OCI-LY1 (cell line): ENCODE results near the gene C1QC.

Experiments used
- H2AFZ ChIP-seq: fragments of 200-600 bp; sonication (generic), shearing (Covaris generic); 2 replicates; pipeline ENCODE4 v1.6.0; 2014; ENCODE audit warnings: antibody characterized with exemption, mild to moderate bottlenecking, low read length
- H3F3A ChIP-seq: fragments of 200-600 bp; sonication (generic), shearing (Covaris generic); 2 replicates; pipeline ENCODE4 v1.6.0; 2014; ENCODE audit warnings: mild to moderate bottlenecking, antibody characterized with exemption, low read length, moderate library complexity; ENCODE audit not compliant: insufficient read depth
- H3K27ac ChIP-seq: fragments of 200-600 bp; sonication (generic); 2 replicates; pipeline ENCODE4 v1.5.1; 2014; ENCODE audit warnings: low read length, mixed run types, mild to moderate bottlenecking, low read depth; ENCODE audit not compliant: poor library complexity, severe bottlenecking
- H3K27me3 ChIP-seq: fragments of 200-600 bp; sonication (generic); 2 replicates; pipeline ENCODE4 v1.6.0; 2014; ENCODE audit warnings: antibody characterized with exemption, mild to moderate bottlenecking, low read length, moderate library complexity; ENCODE audit not compliant: insufficient read depth
- H3K36me3 ChIP-seq: fragments of 200-600 bp; sonication (generic); 2 replicates; pipeline ENCODE4 v1.6.1; 2014; ENCODE audit warnings: mild to moderate bottlenecking, antibody characterized with exemption, low read length, moderate library complexity, mixed read lengths; ENCODE audit not compliant: insufficient read depth
- H3K4me1 ChIP-seq: fragments of 200-600 bp; sonication (generic); 2 replicates; pipeline ENCODE4 v1.5.1; 2014; ENCODE audit warnings: mild to moderate bottlenecking, low read length, moderate library complexity; ENCODE audit not compliant: insufficient read depth, severe bottlenecking
- H3K4me2 ChIP-seq: fragments of 200-600 bp; sonication (generic), shearing (Covaris generic); 2 replicates; pipeline ENCODE4 v1.6.1; 2014; ENCODE audit warnings: low read length
- H3K4me3 ChIP-seq: fragments of 200-600 bp; sonication (generic); 2 replicates; pipeline ENCODE4 v1.5.1; 2014; ENCODE audit warnings: low read length, low read depth, mild to moderate bottlenecking, mixed read lengths; ENCODE audit not compliant: poor library complexity, severe bottlenecking
- H3K79me2 ChIP-seq: fragments of 200-600 bp; shearing (Covaris generic); 2 replicates; pipeline ENCODE4 v1.6.1; 2016; ENCODE audit warnings: mixed run types, low read length, mixed read lengths; ENCODE audit not compliant: insufficient read depth
- H3K9ac ChIP-seq: fragments of 200-600 bp; sonication (generic), shearing (Covaris generic); 2 replicates; pipeline ENCODE4 v1.6.1; 2014; ENCODE audit warnings: mild to moderate bottlenecking, low read length, mixed read lengths
- H3K9me2 ChIP-seq: fragments of 200-600 bp; sonication (generic), shearing (Covaris generic); 2 replicates; pipeline ENCODE4 v1.6.1; 2014; ENCODE audit warnings: low read depth, mild to moderate bottlenecking, low read length, mixed read lengths
- H3K9me3 ChIP-seq: fragments of 200-600 bp; shearing (Covaris generic); 2 replicates; pipeline ENCODE4 v1.6.1; 2014; ENCODE audit warnings: low read length, mixed read lengths
- H4K20me1 ChIP-seq: fragments of 200-600 bp; sonication (generic), shearing (Covaris generic); 2 replicates; pipeline ENCODE4 v1.6.0; 2016; ENCODE audit warnings: mild to moderate bottlenecking, low read length; ENCODE audit not compliant: insufficient read depth
- CTCF ChIP-seq: fragments of 200-600 bp; sonication (generic), shearing (Covaris generic); IDR thresholded peaks from 2 replicates; pipeline ENCODE4 v1.5.1; 2017; ENCODE audit warnings: mild to moderate bottlenecking, antibody characterized with exemption, low read length, moderate library complexity, mixed read lengths
- EZH2 ChIP-seq: fragments of 200-600 bp; sonication (generic), shearing (Covaris generic); IDR thresholded peaks from 2 replicates; pipeline ENCODE4 v1.8.0; 2017; ENCODE audit warnings: borderline replicate concordance, mixed run types, mild to moderate bottlenecking, antibody characterized with exemption, low read length, moderate library complexity, mixed read lengths

The C1QC gene

GRCh38 chr1:22636353-22636752 lies 7.1 kb upstream of the C1QC start, which contains the start of gene C1QA:
Gene C1QA (plus strand): TSS chr1:22636628. CDS start chr1:22637617, 989 bp downstream.
- H3K4me3 ChIP-seq: no peak within 1 kb of the TSS
- no peaks in the 10 kb centered on the region for H4K20me1 ChIP-seq
- no peak within 1 kb of the TSS for H3K27ac ChIP-seq
- H3K4me1 ChIP-seq: no peaks in the 10 kb centered on the region
- no peak within 1 kb of the TSS for H2AFZ ChIP-seq
- no peak within 1 kb of the TSS for H3K9ac ChIP-seq
- no peaks in the 10 kb centered on the region for H3K27me3 ChIP-seq
- no peaks in the 10 kb centered on the region for H3K36me3 ChIP-seq
- no peaks in the 10 kb centered on the region for H3F3A ChIP-seq
- no peaks in the 10 kb centered on the region for H3K79me2 ChIP-seq
- H3K9me2 ChIP-seq: no peaks in the 10 kb centered on the region
- no peak within 1 kb of the TSS for H3K4me2 ChIP-seq
- TF ChIP-seq CTCF: no peak
- no peak for TF ChIP-seq EZH2
- H3K9me3 ChIP-seq: no peaks in the 10 kb centered on the region

- no peak overlapping the region for H3K4me2 ChIP-seq
- H3K36me3 ChIP-seq: no peaks in the 10 kb centered on the region
- TF ChIP-seq CTCF: no peak
- no peak for TF ChIP-seq EZH2
- H4K20me1 ChIP-seq: no peaks in the 10 kb centered on the region
- H3K9me2 ChIP-seq: no peaks in the 10 kb centered on the region
- H3K4me3 ChIP-seq: no peak overlapping the region
- no peak overlapping the region for H3K9ac ChIP-seq
- no peaks in the 10 kb centered on the region for H3K9me3 ChIP-seq
- H3K79me2 ChIP-seq: no peaks in the 10 kb centered on the region
- no peak overlapping the region for H2AFZ ChIP-seq
- no peaks in the 10 kb centered on the region for H3K27me3 ChIP-seq
- H3F3A ChIP-seq: no peaks in the 10 kb centered on the region
- no peaks in the 10 kb centered on the region for H3K4me1 ChIP-seq
- H3K27ac ChIP-seq: no peak overlapping the region
Measured at GRCh38 chr1:22636927-22637326, 6.5 kb upstream of the C1QC start.

- Histone ChIP-seq H3K9me3 (no peaks in the 10 kb centered on the region), H4K20me1 (no peaks in the 10 kb centered on the region), H3K4me2 (no peak overlapping the region), H3K79me2 (no peaks in the 10 kb centered on the region), H3K27ac (no peak overlapping the region), H3K27me3 (no peaks in the 10 kb centered on the region), H3K4me1 (no peaks in the 10 kb centered on the region), H2AFZ (no peak overlapping the region), H3K4me3 (no peak overlapping the region), H3K9ac (no peak overlapping the region), H3K9me2 (no peaks in the 10 kb centered on the region), H3K36me3 (no peaks in the 10 kb centered on the region), H3F3A (no peaks in the 10 kb centered on the region)
- TF ChIP-seq EZH2 (no peak), CTCF (no peak)
Measured at GRCh38 chr1:22637907-22638445, 5.5 kb upstream of the C1QC start.
